Nephron (organoid): Measurements from ENCODE around the gene GMEB2.

ENCODE experiments used
- H3K27ac Mint-ChIP-seq, 3 experiments: 2 replicates each; pipeline ENCODE4 v1.8.0; 2020; ENCODE audit warnings: mixed read lengths in 3 of 3, mild to moderate bottlenecking in 2 of 3, moderate library complexity in 1 of 3
- H3K27me3 Mint-ChIP-seq: 2 replicates; pipeline ENCODE4 v1.8.0; 2021; ENCODE audit warnings: low read depth, mild to moderate bottlenecking, moderate library complexity, mixed read lengths
- H3K36me3 Mint-ChIP-seq: 2 replicates; pipeline ENCODE4 v1.8.0; 2020; ENCODE audit warnings: low read depth, mixed read lengths
- H3K4me1 Mint-ChIP-seq: 2 replicates; pipeline ENCODE4 v1.8.0; 2020; ENCODE audit warnings: mixed read lengths
- H3K4me3 Mint-ChIP-seq, 3 experiments: 2 replicates each; pipeline ENCODE4 v1.8.0; 2020; ENCODE audit warnings: mild to moderate bottlenecking in 3 of 3, mixed read lengths in 3 of 3, moderate library complexity in 2 of 3
- H3K9me3 Mint-ChIP-seq: 2 replicates; pipeline ENCODE4 v1.8.0; 2020; ENCODE audit warnings: mixed read lengths
- CTCF ChIP-seq, 3 experiments: fragments of 200-600 bp; sonication (generic); IDR thresholded peaks; one replicate each; pipeline ENCODE4 v1.5.0; 2021; ENCODE audit warnings: antibody characterized with exemption in 3 of 3; ENCODE audit not compliant: unreplicated experiment in 3 of 3

The GMEB2 gene

DNA sequence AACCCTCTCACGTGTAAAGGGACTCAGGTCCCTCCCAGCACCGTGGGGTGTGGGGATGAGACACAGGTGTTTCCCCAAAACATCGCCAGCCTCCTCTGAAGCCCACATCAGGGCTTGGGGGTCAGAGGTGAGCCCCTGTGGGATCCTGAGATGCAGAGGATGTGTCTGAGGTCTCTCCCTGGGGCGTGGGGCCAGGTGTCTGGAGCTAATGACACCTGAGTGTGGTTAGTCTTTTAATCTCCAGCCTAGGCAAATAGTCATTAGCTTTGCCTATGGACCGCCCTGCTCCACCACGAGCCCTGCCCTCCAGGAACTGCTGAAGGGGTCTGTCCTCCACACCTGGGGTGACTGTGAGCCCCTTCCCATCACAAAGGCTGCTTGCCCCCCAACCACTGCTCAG, 81.1 kb downstream of the GMEB2 start:
- H3K36me3 Mint-ChIP-seq, result no peaks in the 10 kb centered on the region
- no peak overlapping the region for H3K27ac Mint-ChIP-seq
- no peak for TF ChIP-seq CTCF (IDR thresholded peaks at IDR 0.05; ENCODE audit: unreplicated experiment in 3 of 3)
- H3K9me3 Mint-ChIP-seq, result no peaks in the 10 kb centered on the region
- H3K4me3 Mint-ChIP-seq, result no peak overlapping the region
- H3K27me3 Mint-ChIP-seq, result peaks cover 24% of the 10 kb centered on the region
- peaks cover 6% of the 10 kb centered on the region for H3K4me1 Mint-ChIP-seq

- H3K27me3 Mint-ChIP-seq, result peaks cover 17% of the 10 kb centered on the region
- no peak overlapping the region for H3K27ac Mint-ChIP-seq
- H3K36me3 Mint-ChIP-seq, result no peaks in the 10 kb centered on the region
- TF ChIP-seq CTCF (IDR thresholded peaks at IDR 0.05; ENCODE audit: unreplicated experiment in 3 of 3), result no peak
- peaks cover 6% of the 10 kb centered on the region for H3K4me1 Mint-ChIP-seq
- H3K4me3 Mint-ChIP-seq, result no peak overlapping the region
- H3K9me3 Mint-ChIP-seq, result no peaks in the 10 kb centered on the region
Observed at GRCh38 chr20:63544958-63545516, 81.9 kb downstream of the GMEB2 start.

GRCh38 chr20:63544241-63544957, 82.5 kb downstream of the GMEB2 start:
- peaks cover 17% of the 10 kb centered on the region for H3K27me3 Mint-ChIP-seq
- TF ChIP-seq CTCF (IDR thresholded peaks at IDR 0.05; ENCODE audit: unreplicated experiment in 3 of 3), result no peak
- H3K9me3 Mint-ChIP-seq, result no peaks in the 10 kb centered on the region
- H3K4me3 Mint-ChIP-seq, result no peak overlapping the region
- peaks cover 6% of the 10 kb centered on the region for H3K4me1 Mint-ChIP-seq
- no peak overlapping the region for H3K27ac Mint-ChIP-seq
- H3K36me3 Mint-ChIP-seq, result no peaks in the 10 kb centered on the region

DNA sequence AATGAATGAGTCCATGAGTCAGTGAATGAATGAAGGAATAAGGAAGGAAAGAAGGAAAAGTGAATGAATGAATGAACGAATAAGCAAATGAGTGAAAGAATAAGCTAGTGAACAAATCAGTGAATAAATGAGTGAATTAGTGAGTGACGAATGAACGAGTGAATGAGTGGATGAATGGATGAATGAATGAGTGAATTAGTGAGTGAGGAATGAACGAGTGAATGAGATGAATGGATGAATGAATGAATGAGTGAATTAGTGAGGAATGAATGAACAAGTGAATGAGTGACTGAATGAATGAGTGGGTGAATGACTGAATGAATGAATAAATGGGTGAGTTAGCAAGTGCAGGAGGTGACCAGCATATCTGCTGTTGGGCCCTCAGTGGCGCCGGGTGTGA, 83.2 kb downstream of the GMEB2 start:
- peaks cover 16% of the 10 kb centered on the region for H3K27me3 Mint-ChIP-seq

DNA sequence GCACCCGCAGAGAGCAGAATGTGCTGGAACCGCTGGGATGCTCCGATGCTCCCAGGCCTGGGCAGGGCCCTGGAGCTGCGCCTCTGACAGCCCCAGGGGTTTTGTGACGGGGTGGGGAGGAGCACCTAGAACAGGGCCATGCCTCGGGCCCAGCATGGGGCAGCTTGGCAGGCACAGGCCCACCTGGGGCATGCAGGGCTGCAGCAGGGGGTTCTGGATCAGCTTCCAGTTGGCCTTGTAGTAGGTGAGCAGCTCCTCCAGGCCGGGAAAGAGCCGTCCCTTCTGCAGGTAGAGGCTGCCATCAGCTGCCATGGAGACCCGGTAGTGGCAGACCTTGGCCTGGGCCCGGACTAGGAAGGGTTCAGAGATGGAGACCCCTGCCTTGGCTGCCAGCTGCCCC, 83.8 kb downstream of the GMEB2 start:
- Mint-ChIP-seq H3K27me3 (peaks cover 12% of the 10 kb centered on the region), H3K4me1 (peaks cover 6% of the 10 kb centered on the region), H3K36me3 (no peaks in the 10 kb centered on the region), H3K9me3 (no peaks in the 10 kb centered on the region), H3K27ac (no peak overlapping the region), H3K4me3 (no peak overlapping the region)
- no peak for TF ChIP-seq CTCF (IDR thresholded peaks at IDR 0.05; ENCODE audit: unreplicated experiment in 3 of 3)

More for the DNA sequence above, 83.2 kb downstream of the GMEB2 start:
- Mint-ChIP-seq H3K4me3 (no peak overlapping the region), H3K4me1 (peaks cover 6% of the 10 kb centered on the region), H3K27ac (peak overlapping the region in 1 of 3 experiments; percentile 12), H3K36me3 (no peaks in the 10 kb centered on the region), H3K9me3 (no peaks in the 10 kb centered on the region)
- TF ChIP-seq CTCF (IDR thresholded peaks at IDR 0.05; ENCODE audit: unreplicated experiment in 3 of 3), result no peak

DNA sequence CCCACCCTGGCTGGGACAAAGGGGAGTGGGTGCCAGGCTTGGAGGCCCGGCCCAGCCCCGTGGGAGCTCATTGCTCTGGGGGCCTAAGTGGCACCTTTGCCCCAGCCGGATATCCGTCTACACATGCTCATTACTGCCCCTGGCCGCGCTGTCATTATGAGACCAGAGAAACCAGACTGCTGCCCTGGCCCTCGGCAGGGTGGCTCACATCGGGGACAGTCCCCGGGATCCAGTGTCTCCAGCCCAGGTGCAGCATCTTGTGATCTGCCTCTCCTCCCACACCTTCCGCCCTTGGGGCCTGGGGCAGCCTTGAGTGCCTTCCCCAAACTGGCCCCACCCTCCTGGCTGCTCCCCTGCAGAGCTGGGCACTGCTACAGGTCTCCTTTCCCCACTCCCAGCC, 84.2 kb downstream of the GMEB2 start:
- no peak for TF ChIP-seq CTCF (IDR thresholded peaks at IDR 0.05; ENCODE audit: unreplicated experiment in 3 of 3)
- Mint-ChIP-seq H3K27me3 (peaks cover 12% of the 10 kb centered on the region), H3K4me3 (no peak overlapping the region), H3K9me3 (no peaks in the 10 kb centered on the region), H3K4me1 (peaks cover 6% of the 10 kb centered on the region), H3K27ac (no peak overlapping the region), H3K36me3 (no peaks in the 10 kb centered on the region)
